ENCODE results near the gene LRGUK.

LRGUK gene

GRCh38 chr7:134126596-134126965 is 559 bp upstream of the LRGUK start:
- no peak for DNase-seq

GRCh38 chr7:134128829-134129228 is 1.7 kb downstream of the LRGUK start:
- no peak for DNase-seq

- DNase-seq = no peak
Observed at GRCh38 chr7:134129856-134130523, 2.9 kb downstream of the LRGUK start.

- no peak for DNase-seq
Observed at GRCh38 chr7:134134004-134134403, 6.9 kb downstream of the LRGUK start.

GRCh38 chr7:134140889-134141867 is 14.0 kb downstream of the LRGUK start:
- DNase-seq = peak; percentile 22

- DNase-seq = no peak
Observed at GRCh38 chr7:134141868-134142264, 14.7 kb downstream of the LRGUK start.

GRCh38 chr7:134153493-134154136 is 26.5 kb downstream of the LRGUK start:
- DNase-seq = no peak

GRCh38 chr7:134154581-134155130 is 27.5 kb downstream of the LRGUK start:
- no peak for DNase-seq

GRCh38 chr7:134155206-134155605 is 28.1 kb downstream of the LRGUK start:
- DNase-seq = no peak

GRCh38 chr7:134155871-134156270 is 28.7 kb downstream of the LRGUK start:
- DNase-seq = no peak

- DNase-seq = no peak
Observed at GRCh38 chr7:134165252-134165651, 38.1 kb downstream of the LRGUK start.

- no peak for DNase-seq
Observed at GRCh38 chr7:134167250-134167649, 40.1 kb downstream of the LRGUK start.

- no peak for DNase-seq
Observed at GRCh38 chr7:134167841-134168240, 40.7 kb downstream of the LRGUK start.

GRCh38 chr7:134174795-134175261 is 47.7 kb downstream of the LRGUK start:
- DNase-seq = peak; percentile 74

GRCh38 chr7:134175334-134176036 is 48.3 kb downstream of the LRGUK start:
- no peak for DNase-seq

GRCh38 chr7:134176037-134176350 is 48.9 kb downstream of the LRGUK start:
- DNase-seq = no peak

- no peak for DNase-seq
Observed at GRCh38 chr7:134179036-134180011, 52.2 kb downstream of the LRGUK start.

- DNase-seq = no peak
Observed at GRCh38 chr7:134180376-134180775, 53.2 kb downstream of the LRGUK start.

GRCh38 chr7:134182078-134182477 is 54.9 kb downstream of the LRGUK start:
- no peak for DNase-seq

GRCh38 chr7:134184767-134185166 is 57.6 kb downstream of the LRGUK start:
- no peak for DNase-seq

GRCh38 chr7:134186027-134186426 is 58.9 kb downstream of the LRGUK start:
- DNase-seq = peak; percentile 7

Measured in NCI-H226 (cell line).